ENCODE measurements around the gene ZNF804B.
"Not testable (repeated sequence)": the region's sequence is repeated elsewhere in the genome, so short reads cannot be mapped to it uniquely, and the experiment has no call there.

The ZNF804B gene

DNA sequence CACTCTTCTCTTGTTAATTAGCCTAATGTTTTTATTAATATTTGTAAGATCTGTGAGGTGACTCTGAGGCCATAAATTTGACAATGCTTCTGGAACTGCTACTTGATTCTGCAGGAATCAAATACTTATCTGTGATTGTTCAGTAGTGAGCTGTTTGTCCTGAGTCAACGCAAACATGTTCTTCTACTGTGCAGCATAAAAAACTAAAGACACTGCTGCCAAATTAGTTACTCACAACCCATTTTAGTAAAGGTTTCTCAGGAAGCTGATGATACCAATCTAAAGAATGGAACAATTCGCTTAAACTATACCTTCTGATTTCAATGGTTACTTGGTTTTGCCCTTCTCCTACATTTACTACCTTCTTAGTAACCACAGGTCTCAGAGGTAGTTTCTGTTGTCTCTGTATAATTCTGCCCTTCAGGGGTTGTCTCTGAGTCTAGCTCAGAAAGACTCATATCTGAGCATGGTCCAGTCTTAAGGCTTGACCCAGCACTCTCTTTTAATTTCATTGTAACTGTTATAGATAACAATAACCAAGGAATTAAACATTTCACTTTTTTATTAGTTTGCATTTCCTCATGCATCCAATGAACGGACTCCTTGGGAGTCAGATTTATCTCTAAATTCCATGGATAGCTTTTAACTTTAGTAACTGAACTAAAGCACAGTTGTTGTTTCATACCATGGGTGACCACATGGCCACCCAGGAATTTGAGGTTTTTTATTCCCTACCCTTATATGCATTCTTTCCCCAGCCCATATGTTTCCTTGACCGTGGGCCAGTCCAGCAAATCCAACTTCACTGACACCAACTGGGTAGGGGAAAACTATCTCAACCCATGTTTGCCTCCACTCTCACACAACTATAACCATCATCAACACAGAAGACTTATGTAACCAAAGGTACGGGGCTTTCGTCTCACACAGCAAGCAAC, 345.5 kb downstream of the ZNF804B start:
- DNase-seq = no peak

DNA sequence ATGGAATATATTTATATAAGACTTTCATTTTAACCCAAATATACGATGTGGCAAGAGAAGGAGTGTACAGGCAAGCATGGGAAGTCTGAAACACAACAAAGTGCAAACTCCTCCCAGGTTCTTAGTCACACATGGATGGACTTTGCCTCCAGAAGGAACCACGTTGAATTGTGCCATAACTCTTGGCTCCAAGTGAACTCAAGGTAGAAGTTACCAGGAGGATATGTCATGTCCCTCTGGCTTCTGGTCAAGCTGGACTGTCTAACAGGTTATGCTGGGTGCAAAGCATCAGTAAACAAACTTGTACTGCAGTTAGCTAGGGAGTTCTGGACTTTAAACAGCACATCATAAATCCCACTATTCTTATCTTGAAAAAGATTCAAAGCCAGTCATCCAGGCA, 364.4 kb downstream of the ZNF804B start:
- DNase-seq = no peak

DNA sequence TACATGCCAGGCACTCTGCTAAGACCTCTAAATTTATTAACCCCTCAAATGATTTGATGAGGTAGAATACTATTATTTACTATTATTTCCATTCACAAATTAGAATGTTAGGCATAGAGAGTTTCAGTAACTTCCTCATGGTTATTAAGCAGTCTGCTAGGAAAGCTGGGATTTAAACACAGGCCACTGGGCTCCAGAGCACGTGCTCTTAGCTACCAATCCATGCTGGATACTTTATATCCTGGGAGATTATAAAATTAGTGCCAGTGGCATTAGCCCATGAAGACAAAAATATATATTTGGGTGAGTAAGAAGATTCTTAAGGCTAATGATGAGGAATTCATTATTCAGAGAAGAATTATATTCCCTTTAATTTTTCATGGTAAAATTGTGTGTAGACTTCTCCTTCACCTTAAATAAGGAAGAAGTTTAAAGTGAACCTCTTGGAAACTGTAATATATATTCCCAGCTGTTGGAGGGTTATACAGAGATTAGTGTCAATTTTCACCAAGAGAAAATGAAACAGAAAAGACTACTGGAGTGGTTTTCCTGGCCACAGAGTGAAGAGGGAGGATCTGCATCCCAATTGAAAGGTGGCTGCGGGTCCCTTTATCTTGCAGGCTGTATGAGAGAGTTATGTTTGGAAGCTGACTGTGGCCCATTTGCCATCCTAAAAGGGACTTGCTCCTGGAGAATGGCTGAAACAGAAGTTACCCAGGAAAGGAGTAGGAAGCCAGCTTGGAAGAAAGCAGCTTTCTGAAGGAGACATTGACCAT, 370.3 kb downstream of the ZNF804B start:
- no peak for DNase-seq

DNA sequence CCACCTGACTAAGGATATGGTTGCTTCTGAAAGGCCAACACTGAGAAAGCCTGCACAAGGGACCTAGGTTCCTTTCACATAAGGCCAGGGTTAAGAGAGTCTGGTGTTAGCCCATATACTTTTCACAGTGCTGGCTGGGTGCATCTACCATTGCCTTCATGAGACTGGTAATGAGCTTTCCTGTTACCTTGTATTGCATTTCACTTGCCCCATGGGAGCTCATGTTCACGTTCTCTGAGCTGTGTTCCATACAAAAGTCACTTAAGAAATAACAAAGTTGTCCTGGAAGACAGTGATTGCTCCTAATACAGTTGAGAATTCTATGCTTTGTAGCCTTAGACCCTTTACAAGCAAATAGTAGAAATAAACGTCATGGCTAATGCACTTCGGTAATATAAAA, 373.9 kb downstream of the ZNF804B start:
- no peak for DNase-seq

DNA sequence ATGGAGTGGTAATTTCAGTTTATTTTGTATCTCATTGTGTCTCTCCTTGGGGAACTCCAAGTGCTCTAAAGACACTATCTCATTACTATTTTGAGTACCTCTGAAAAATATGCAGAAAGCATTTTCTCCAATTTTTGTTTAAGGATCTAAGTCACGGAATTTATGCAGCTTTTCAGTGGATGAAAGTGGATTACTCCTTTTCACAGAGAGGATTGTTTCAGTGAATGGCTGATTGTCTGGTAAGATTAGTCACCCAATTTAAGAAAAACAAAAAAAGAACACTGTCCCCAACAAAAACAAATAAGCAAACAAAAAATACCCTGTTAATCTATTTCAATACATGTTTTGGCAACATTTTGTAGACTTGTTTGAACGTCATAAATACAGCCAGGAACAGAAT, 374.3 kb downstream of the ZNF804B start:
- no peak for DNase-seq

DNA sequence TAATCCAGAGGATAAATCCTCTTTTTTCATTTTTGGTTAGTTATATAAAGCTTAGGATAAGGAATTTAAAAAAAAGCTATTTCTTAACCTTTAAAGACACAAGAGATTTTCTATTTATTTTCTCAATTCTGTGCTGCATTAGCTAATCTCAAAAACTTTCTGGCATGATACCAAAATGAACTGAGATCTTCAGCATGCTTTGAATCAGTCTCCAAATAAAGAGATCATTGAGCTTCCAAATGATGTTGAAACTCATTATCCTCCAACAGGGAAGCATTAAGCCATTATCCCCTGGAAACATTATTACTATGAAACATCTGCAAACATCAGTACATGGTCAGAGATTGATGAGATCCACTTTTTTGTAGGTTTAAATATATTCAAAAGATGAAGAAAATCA, 386.3 kb downstream of the ZNF804B start:
- DNase-seq = no peak

DNA sequence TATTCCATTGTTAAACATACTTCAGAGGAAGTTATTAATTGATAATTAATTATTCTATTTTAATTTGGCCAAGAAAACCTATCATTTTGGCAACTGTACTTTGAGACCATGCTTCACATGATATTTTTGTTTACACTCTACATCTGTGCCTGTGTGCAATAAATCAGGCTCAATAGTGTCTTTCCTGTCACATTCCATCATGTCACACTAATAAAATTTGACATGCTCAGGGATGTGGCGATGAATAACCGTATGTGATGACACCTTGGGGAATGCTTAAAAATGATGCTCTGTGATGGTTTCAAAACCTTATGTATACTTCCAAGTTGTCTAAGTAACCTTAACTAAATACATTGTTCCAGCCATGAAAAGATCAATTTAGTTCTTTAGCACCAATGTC, 400.6 kb downstream of the ZNF804B start:
- no peak for DNase-seq

DNA sequence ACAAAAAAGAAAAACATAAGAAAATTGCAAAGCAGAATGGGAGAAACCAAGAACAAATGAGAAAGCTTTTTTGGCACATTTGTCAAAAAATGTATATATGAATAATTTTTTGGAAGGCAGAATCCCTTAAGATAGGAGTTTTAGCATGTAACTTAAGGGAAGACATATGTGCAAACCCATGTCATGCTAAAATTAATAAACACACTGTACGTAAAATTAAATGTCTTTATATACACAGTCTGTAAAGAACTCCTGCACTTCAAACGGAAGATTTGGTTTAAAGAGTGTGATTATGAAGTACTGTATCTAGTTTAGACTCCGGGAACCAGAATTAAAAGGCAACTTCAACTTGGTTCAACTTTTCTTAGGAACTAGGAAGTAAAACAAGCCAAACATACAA, 405.9 kb downstream of the ZNF804B start:
- DNase-seq = no peak

DNA sequence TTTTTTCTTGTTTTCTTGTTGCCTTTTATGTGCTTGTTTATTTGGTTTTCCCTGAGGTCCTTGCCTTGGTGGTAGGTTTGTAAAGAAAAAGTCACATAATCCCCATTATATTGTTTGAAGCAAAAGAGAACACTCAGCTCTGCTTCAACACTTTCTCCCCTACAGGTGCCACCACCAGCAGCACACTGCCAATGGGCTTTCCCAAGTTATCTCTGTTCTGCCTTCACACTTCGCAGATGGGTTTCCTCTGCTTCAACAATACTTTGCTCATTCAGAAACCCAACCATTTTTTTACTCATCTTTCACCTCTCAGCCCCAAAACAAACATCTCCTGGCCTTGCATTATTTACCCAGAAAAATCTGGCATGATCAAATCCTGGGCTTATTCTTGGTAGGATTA, 411.1 kb downstream of the ZNF804B start:
- no peak for DNase-seq

DNA sequence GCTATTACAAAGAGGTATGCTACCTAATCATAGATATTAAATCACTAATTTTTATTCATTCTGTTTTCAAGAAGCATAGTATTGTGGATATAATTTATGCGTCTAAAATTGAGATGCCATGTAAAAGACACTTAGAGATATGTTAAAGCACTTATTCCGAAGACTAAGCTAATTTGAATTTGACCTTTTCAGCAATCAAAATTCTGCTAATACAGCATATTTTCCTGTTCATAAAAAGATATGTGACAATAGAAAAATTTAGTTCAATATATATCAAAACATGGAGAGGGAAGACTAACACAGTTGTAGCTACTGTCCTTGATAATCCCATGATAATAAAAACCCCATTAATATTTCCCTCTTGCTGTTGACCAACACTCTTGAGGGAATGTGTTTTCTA, 422.6 kb downstream of the ZNF804B start:
- no peak for DNase-seq

DNA sequence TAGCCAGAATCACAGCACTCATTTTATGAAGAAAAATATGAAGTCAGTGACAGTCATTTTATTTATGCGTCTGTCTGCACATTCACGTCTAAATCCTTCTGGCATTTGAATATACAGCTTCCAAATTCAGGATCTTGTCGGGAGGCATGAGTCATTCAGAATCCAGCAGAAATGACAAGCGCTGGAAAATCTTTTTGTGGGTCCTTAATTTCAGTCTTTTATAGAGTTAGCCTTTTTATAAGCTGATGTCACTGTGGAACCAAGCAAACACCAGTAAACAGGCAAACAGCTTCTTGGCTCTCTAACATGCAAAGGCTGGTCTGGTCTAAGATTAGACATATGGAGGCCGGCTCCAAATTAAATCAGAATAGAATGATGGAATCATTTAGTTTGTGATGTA, 424.2 kb downstream of the ZNF804B start:
- DNase-seq = no peak

DNA sequence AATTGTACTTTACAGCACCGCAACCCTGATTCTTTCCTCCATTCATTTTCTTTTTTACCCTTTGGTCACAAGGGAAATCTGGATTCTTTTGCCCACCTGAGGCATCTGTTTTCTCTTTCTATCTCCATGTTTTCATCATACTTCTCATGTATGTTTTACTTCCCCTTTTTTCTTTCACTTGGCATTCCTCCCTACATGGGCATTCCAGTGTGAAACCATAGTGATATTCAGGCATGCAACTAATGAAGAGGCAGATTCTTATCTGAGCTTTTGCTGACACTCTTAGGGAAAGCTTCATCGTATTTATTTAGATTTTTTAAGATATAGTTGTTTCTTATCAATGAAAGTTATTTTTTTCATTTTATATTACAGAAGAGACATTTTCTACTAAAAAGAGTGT, 441.3 kb downstream of the ZNF804B start:
- no peak for DNase-seq

DNA sequence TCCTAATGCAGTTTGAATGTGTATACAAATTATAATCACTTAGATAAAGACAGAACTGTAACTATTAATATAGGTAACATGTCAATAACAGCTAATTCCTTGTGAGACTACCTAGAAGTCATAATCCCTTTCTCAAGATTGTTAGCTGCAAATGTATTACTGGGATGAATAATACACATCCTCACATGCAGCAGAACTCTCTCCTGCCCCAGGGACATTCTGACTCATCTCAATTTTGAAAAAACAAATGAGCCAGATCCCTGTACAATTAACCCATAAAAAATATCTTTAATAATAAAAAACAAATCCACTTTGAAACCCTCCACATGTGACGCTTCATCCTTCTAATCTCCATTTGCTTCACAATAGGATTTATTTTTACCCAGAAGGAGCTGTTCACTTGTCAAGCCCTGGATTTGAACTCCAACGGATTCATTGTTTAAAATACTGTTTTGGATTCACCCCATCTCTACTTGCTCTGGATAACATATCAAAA, 464.4 kb downstream of the ZNF804B start:
- DNase-seq = no peak

DNA sequence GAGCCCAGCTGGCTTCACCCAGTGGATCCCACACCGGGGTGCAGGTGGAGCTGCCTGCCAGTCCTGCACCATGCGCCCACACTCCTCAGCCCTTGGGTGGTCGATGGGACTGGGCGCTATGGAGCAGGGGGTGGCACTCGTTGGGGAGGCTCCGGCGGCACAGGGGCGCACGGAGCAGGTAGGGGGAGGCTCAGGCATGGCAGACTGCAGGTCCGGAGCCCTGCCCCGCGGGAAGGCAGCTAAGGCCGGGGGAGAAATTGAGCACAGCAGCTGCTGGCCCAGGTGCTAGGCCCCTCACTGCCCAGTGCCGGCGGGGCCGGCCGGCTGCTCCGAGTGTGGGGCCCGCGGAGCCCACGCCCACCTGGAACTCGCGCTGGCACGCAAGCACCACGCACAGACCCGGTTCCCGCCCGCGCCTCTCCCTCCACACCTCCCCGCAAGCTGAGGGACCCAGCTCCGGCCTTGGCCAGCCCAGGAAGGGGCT, 469.2 kb downstream of the ZNF804B start:
- not testable (repeated sequence) for DNase-seq

DNA sequence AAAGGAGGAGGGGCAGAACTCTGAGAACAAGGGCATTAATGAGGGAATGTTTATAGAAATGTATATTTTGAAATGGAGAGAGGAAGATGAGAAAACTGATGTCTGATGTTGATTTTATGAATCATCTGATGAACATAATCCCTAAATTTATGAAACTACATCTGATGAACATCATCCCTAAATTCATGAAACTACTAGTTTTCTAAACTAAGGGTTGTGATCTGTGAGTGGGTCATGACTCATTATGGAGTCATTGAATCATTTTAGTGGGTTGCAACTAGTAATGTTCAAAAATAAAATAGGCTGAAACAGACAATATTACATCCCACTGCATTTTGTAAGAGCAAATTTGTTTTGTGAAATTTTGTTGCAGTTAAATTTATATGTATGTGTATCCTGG, 478.7 kb downstream of the ZNF804B start:
- no peak for DNase-seq

DNA sequence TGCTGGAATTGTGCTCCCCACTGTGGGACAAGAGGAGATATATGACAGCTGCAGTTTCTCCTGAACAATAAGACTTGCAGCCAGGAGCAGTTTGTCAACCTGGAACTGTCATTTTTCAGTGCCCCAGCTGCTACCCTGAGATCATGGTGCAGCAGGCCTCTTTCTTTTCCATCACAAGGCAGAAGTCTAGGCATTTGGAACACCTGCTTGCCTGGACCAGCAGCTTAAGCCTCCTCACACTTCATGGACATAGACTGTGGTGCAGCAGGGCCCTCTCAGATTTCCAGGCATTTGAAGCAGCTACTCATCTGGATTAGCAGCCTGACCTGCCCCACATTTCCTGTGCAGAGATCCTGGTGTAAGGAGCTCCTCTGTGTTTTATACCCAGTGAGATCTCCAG, 486.7 kb downstream of the ZNF804B start:
- no peak for DNase-seq

DNA sequence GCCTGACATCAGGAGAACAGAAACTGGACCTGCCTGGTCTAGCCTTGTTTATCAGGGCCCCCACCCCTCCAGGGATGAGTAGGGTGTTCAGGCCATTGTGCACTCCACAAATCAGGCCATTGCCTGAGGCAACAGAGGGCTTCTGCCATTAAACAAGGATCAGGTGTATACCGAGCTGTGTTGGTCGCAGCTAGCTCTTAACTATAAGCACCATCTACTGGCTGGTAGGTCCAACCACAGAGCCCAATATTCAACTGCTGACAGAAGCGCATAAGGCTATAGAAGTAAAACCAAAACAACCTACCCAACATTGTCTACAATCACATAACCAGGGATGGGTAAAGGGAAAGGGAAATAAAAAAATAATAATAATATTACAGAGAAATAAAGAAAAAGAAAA, 487.7 kb downstream of the ZNF804B start:
- DNase-seq = no peak

DNA sequence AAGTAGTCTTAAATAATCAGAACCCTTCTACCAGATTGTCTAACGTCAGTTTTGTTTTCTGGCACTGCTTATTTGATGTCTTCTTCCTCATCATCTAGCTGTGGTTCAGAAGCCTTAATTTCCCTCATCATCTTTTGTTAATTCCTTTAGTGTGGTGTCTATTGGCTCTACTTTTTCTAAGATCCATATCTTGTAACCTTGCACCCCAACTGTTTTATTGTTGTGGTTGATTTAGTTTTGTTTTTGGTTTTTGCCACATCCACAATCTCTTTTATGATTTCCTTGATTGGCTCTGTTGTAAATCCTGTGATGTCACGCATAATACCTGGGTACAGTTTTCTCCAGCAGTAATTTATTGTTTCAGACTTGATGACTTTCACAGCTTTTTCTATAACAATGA, 499.6 kb downstream of the ZNF804B start:
- no peak for DNase-seq

DNA sequence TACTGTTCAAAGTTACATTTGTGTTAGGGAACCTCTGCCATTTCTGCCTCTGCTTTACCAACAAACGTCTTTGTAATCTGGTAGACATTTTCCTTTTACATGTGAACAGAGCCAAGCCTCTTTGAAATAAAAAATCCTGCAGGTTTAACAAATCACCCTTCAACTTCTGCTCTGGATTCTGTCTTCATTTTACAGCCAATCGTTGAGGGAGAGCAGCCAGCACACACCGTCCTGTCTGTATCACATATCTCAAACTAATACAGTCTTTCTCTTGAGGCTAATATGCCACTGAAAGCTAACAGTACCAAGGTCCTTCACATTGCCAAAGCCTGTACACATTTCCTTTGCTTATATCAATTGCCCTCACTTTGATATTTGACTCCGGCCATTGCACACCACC, 504.6 kb downstream of the ZNF804B start:
- DNase-seq = no peak

DNA sequence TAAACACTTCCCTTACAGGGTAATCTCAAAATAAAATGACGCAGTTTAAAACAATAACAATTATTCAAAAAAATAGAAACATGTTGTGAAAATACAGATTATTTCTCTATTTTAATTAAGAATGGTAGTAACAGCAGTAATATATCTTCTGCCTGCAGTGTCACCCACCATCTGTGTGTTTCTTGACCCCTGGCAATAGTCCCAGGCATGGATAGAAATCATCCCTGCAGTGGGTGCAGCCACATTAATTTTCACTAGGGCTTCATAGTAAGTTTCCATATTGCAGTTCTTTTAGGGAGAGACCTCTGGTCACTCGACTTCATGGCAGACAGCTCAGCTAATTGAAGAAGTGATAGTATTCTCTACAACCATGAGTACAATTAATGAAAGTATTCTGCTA, 506.1 kb downstream of the ZNF804B start:
- no peak for DNase-seq

DNA sequence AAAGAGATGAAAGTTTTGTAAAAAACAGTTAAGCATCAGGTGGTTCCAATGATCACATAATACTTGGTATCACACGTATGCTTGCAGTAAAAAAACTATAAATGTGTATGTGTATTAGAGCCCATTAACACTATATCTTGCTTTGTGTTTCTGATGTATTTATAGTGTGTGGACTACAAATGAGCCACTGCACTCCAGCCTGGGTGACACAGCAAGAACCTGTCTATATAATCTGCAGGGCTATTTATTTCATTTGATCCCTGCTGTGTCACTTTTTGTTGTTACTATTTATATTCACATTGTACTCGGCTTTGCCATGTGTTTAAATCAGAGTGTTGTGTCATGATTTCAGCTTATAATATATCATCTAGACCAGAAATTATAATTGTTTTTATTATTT, 523.8 kb downstream of the ZNF804B start:
- no peak for DNase-seq

DNA sequence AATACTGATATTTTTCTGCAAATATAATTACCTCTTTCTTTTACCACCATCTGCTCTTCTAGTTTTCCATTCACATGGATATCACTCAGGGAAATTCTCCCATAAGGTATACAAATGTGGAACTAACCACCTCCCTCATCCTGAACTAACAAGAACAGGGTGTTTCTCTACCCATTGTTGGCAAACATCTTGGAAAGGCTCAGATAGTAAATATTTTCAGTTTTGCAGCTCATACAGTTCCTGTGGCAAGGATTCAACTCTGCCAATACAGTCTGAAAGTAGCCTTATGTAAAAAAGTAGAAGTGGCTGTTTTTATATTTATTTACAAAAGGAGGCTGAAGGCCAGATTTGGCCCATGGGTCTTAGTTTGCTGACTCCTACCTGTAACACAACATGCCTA, 549.0 kb downstream of the ZNF804B start:
- DNase-seq = no peak

DNA sequence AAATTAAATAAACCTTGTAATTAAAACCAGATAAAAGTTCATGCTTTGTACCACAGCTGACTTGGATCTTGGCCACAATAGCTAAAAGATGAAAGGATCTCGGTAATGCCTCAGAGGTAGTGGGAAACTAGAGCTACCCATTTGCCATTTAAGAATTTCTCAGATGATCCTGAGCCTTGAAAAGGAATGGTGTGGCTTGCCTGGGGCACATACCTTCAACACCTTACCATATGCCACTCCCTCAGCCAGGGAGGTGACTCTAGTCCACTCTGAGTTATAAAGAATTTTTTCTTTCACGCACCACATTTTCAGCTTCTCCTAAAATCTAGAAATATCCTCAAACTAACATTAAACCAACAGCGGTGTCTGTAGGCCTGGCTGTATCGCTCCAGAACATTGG, 552.4 kb downstream of the ZNF804B start:
- DNase-seq = no peak

DNA sequence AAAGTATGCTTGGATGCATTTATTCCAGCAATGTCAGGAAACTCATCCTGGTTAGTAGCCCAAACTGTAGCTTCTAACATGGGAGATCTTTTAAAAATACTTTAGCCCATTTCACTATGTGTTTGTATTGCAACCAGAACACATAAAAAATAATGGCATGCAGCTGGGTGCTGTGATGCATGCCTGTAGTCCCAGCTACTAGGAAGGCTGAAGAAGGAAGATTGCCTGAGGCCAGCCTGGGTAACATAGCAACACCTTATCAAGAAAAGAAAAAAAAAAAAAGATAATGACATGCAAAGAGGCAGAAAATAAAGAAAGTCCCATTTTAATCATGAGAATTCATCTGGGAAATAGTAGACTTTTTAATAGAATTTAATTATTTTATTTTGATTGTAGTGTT, 553.1 kb downstream of the ZNF804B start:
- DNase-seq = no peak
